H1 (cell line): ENCODE measurements around the gene KIF26B. TPM values are rescaled to one million over a fixed set of nuclear protein-coding genes. Genes with fewer than 3 reads are reported as not detected.

ENCODE experiments used
- BACH1 ChIP-seq: IDR thresholded peaks from 2 replicates; pipeline ENCODE4 v1.6.1; 2012; ENCODE audit warnings: low read length, improper control_type of control experiment
- BRCA1 ChIP-seq: IDR thresholded peaks from 2 replicates; pipeline ENCODE4 v1.6.1; 2012; ENCODE audit warnings: low read depth, low read length, improper control_type of control experiment
- CBX8 ChIP-seq: fragments of 300-800, 300-1000 bp; sonication (generic); IDR thresholded peaks from 2 replicates; pipeline ENCODE4 v1.7.1; 2016; ENCODE audit warnings: low read depth, low read length, borderline replicate concordance
- CHD1 ChIP-seq: IDR thresholded peaks from 2 replicates; pipeline ENCODE4 v1.6.1; 2012; ENCODE audit warnings: low read depth, low read length, improper control_type of control experiment
- FOSL1 ChIP-seq: IDR thresholded peaks from 2 replicates; pipeline ENCODE4 v1.6.1; 2011; ENCODE audit warnings: mild to moderate bottlenecking, low read depth, low read length, moderate library complexity; ENCODE audit not compliant: insufficient read depth
- GTF2F1 ChIP-seq: IDR thresholded peaks from 2 replicates; pipeline ENCODE4 v1.6.1; 2012; ENCODE audit warnings: low read depth, low read length, improper control_type of control experiment, borderline replicate concordance
- JUN ChIP-seq: IDR thresholded peaks from 2 replicates; pipeline ENCODE4 v1.6.1; 2011; ENCODE audit warnings: low read depth, mild to moderate bottlenecking, improper control_type of control experiment, low read length
- RNF2 ChIP-seq: fragments of 200-900, 300-1000 bp; sonication (generic); IDR thresholded peaks from 2 replicates; pipeline ENCODE4 v1.7.1; 2016; ENCODE audit warnings: borderline replicate concordance, low read depth, mild to moderate bottlenecking, antibody characterized with exemption, low read length; ENCODE audit not compliant: poor library complexity, severe bottlenecking; ENCODE audit errors: missing control alignments
- RXRA ChIP-seq: IDR thresholded peaks from 2 replicates; pipeline ENCODE4 v1.6.1; 2011; ENCODE audit warnings: low read depth, mild to moderate bottlenecking, low read length, moderate library complexity; ENCODE audit not compliant: insufficient read depth
- SP1 ChIP-seq: IDR thresholded peaks from 2 replicates; pipeline ENCODE4 v1.6.1; 2011; ENCODE audit warnings: low read depth, low read length
- SP4 ChIP-seq: IDR thresholded peaks from 2 replicates; pipeline ENCODE4 v1.6.1; 2012; ENCODE audit warnings: low read length, inconsistent platforms
- SRF ChIP-seq: IDR thresholded peaks from 2 replicates; pipeline ENCODE4 v1.6.1; 2011; ENCODE audit warnings: mild to moderate bottlenecking, low read depth, low read length, moderate library complexity
- polyA plus RNA-seq, 7 experiments: library from polyadenylated mRNA; depleted of rRNA in 3 of 7; stranded (reverse) in 5 of 7; unstranded in 2 of 7; fragments of >200 nt in 5 of 7; fragments of 200-250 nt in 2 of 7; gene quantifications; 1 replicate in 5 of 7; 2 replicates in 1 of 7; 4 replicates in 1 of 7; pipeline versions ENCODE4 v1.2.1 to v1.2.3, GENCODE V29; 2011 to 2013; ENCODE audit warnings: missing spikeins in 2 of 7, mixed read lengths in 2 of 7
- total RNA-seq: library from RNA; stranded (reverse); fragmentation: NEBNext Ultra II Directional; extraction: Animal tissue kit (Norgen Biotek cat#: 25700); gene quantifications from 2 replicates; pipeline ENCODE4 v1.2.1, GENCODE V29; 2021
- TF ChIP-seq, protein P1 (sequence below): fragments of 300-600 bp; sonication (generic); IDR thresholded peaks from 2 replicates; pipeline ENCODE4 v1.7.1; 2012; ENCODE audit warnings: low read length, moderate library complexity, mild to moderate bottlenecking, inconsistent platforms; ENCODE audit not compliant: insufficient replicate concordance

KIF26B gene
- total and polyA plus RNA-seq, 2 of the 8 experiments (the other 6 are each of a cell fraction or from before 2014, with no cell fraction given): 0.06 to 0.28 TPM

DNA sequence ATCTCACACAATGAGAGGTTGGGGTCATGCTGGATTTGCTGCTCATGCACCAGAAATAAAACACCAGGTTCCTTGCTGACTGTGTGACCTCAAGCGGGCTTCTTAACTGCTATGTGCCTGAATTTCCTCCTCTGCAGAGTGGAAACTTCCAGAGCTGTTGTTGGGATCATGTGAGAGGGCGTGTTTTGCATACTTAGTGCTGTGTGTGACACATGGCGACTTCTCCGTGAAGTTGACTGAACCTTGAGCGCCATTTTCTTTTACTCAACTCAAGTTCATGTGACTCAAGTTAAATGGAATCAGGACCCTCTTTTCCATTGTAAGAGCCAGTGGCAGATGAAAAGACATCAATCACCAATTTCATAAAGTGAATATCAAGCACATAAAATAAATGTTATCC is 224.0 kb downstream of the KIF26B start (continued):
- TF ChIP-seq, protein P1, sequence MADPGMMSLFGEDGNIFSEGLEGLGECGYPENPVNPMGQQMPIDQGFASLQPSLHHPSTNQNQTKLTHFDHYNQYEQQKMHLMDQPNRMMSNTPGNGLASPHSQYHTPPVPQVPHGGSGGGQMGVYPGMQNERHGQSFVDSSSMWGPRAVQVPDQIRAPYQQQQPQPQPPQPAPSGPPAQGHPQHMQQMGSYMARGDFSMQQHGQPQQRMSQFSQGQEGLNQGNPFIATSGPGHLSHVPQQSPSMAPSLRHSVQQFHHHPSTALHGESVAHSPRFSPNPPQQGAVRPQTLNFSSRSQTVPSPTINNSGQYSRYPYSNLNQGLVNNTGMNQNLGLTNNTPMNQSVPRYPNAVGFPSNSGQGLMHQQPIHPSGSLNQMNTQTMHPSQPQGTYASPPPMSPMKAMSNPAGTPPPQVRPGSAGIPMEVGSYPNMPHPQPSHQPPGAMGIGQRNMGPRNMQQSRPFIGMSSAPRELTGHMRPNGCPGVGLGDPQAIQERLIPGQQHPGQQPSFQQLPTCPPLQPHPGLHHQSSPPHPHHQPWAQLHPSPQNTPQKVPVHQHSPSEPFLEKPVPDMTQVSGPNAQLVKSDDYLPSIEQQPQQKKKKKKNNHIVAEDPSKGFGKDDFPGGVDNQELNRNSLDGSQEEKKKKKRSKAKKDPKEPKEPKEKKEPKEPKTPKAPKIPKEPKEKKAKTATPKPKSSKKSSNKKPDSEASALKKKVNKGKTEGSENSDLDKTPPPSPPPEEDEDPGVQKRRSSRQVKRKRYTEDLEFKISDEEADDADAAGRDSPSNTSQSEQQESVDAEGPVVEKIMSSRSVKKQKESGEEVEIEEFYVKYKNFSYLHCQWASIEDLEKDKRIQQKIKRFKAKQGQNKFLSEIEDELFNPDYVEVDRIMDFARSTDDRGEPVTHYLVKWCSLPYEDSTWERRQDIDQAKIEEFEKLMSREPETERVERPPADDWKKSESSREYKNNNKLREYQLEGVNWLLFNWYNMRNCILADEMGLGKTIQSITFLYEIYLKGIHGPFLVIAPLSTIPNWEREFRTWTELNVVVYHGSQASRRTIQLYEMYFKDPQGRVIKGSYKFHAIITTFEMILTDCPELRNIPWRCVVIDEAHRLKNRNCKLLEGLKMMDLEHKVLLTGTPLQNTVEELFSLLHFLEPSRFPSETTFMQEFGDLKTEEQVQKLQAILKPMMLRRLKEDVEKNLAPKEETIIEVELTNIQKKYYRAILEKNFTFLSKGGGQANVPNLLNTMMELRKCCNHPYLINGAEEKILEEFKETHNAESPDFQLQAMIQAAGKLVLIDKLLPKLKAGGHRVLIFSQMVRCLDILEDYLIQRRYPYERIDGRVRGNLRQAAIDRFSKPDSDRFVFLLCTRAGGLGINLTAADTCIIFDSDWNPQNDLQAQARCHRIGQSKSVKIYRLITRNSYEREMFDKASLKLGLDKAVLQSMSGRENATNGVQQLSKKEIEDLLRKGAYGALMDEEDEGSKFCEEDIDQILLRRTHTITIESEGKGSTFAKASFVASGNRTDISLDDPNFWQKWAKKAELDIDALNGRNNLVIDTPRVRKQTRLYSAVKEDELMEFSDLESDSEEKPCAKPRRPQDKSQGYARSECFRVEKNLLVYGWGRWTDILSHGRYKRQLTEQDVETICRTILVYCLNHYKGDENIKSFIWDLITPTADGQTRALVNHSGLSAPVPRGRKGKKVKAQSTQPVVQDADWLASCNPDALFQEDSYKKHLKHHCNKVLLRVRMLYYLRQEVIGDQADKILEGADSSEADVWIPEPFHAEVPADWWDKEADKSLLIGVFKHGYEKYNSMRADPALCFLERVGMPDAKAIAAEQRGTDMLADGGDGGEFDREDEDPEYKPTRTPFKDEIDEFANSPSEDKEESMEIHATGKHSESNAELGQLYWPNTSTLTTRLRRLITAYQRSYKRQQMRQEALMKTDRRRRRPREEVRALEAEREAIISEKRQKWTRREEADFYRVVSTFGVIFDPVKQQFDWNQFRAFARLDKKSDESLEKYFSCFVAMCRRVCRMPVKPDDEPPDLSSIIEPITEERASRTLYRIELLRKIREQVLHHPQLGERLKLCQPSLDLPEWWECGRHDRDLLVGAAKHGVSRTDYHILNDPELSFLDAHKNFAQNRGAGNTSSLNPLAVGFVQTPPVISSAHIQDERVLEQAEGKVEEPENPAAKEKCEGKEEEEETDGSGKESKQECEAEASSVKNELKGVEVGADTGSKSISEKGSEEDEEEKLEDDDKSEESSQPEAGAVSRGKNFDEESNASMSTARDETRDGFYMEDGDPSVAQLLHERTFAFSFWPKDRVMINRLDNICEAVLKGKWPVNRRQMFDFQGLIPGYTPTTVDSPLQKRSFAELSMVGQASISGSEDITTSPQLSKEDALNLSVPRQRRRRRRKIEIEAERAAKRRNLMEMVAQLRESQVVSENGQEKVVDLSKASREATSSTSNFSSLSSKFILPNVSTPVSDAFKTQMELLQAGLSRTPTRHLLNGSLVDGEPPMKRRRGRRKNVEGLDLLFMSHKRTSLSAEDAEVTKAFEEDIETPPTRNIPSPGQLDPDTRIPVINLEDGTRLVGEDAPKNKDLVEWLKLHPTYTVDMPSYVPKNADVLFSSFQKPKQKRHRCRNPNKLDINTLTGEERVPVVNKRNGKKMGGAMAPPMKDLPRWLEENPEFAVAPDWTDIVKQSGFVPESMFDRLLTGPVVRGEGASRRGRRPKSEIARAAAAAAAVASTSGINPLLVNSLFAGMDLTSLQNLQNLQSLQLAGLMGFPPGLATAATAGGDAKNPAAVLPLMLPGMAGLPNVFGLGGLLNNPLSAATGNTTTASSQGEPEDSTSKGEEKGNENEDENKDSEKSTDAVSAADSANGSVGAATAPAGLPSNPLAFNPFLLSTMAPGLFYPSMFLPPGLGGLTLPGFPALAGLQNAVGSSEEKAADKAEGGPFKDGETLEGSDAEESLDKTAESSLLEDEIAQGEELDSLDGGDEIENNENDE: no peak
- TF ChIP-seq SRF (no peak), RXRA (no peak), RNF2 (no peak), GTF2F1 (no peak), CHD1 (no peak), BRCA1 (no peak), CBX8 (no peak), SP1 (0 out of 2 replicates have a peak, but pooled peaks have one; percentile 36), JUN (no peak), SP4 (no peak), FOSL1 (no peak), BACH1 (no peak)
